ENCODE results near the gene TPCN2.

The TPCN2 gene

DNA sequence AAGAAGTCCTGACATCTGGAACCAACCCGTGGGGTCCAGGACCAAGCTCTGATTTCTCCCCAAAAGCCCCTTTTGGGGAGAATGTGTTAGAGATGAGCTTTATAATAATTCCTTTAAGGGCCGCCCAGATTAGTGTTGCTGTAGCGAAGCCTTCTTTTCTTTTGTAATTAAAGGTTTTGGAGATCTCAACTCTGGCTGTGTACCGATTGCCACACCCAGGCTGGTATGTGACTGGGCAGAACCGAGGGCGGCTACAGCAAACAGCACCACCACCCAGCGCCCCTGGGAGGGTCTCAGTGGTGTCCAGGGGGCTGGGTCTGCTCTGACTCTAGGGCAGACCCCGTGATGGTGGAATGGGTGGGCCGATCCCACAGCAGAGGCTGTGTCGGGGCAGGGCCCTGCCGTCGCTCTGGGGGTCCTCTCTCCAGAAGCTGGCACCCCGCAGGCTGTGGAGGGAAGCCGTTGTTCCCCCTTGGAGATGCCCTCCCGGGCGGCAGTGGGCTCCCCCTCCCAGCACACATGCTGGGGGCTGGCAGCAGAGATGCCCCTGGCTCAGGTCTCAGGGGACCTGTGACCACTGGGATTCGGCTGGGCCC, 31.0 kb downstream of the TPCN2 start:
- Histone ChIP-seq H3K27ac (ENCODE audit: low read depth, low read length) (no peak overlapping the region), H3K27me3 (ENCODE audit: control insufficient read depth, insufficient read depth, low read length) (no peaks in the 10 kb centered on the region), H3K4me1 (ENCODE audit: control insufficient read depth, insufficient read depth, low read length) (peaks cover 11% of the 10 kb centered on the region), H3K36me3 (ENCODE audit: control insufficient read depth, insufficient read depth, low read length) (peaks cover 17% of the 10 kb centered on the region), H3K9ac (ENCODE audit: low read length) (no peak overlapping the region), H3K4me3 (ENCODE audit: low read length) (no peak overlapping the region)

DNA sequence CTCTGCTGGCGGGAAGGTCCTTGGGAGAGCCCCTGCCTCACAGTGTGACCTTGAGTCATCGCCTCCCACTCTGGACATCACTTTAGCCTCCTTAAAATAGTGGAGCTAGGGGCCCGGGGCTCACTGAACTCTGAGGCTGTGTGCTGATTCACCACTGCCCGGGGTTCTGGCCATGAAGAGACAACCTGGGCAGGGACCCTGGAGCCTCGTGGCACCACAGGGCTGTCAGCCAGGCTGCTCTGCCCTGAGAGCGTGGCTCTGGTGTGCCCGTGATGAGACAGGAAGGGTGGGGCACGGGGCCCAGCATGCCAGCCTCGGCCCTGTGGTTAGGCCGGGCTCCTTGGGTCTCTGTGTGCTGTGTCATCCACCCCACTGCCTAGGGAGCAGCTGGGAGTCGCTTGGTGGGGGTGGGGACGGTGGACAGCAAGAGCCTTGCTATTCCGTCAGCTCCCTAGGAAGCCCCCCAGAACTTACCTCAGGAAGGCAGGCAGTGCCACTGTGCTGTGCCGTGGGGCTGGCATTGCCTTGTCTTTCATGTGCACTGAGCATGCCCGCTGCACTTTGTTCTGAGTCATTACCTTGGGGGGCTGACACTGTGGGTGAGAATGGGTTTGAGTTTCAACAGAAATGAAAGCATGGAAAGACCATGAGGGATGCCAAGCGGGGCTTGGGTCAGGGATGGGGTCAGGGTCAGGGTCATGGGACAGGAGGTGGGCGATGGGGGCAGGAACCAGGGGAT, 31.7 kb downstream of the TPCN2 start:
- Histone ChIP-seq H3K4me1 (ENCODE audit: control insufficient read depth, insufficient read depth, low read length) (peaks cover 7% of the 10 kb centered on the region), H3K27me3 (ENCODE audit: control insufficient read depth, insufficient read depth, low read length) (no peaks in the 10 kb centered on the region), H3K9ac (ENCODE audit: low read length) (no peak overlapping the region), H3K4me3 (ENCODE audit: low read length) (no peak overlapping the region), H3K27ac (ENCODE audit: low read depth, low read length) (no peak overlapping the region), H3K36me3 (ENCODE audit: control insufficient read depth, insufficient read depth, low read length) (peaks cover 17% of the 10 kb centered on the region)

DNA sequence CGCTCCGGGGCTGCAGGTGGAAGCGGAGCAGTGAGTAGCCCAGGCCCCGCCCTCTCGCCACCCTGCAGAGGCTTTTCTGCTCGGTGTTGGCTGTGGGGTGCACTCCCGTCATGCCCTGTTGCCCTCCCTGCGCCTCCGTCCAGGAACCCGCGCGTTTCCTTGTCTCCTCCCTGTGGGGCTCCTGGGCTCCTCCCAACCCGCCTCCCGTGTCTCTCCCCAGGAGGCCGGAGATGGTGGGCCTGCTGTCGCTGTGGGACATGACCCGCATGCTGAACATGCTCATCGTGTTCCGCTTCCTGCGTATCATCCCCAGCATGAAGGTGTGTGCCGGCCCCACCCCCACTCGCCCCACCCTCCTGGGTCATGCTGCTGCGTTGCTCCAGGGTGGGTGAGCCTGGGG, 32.4 kb downstream of the TPCN2 start:
- Histone ChIP-seq H3K27ac (ENCODE audit: low read depth, low read length) (no peak overlapping the region), H3K9ac (ENCODE audit: low read length) (no peak overlapping the region), H3K4me1 (ENCODE audit: control insufficient read depth, insufficient read depth, low read length) (peaks cover 9% of the 10 kb centered on the region), H3K4me3 (ENCODE audit: low read length) (no peak overlapping the region), H3K27me3 (ENCODE audit: control insufficient read depth, insufficient read depth, low read length) (no peaks in the 10 kb centered on the region), H3K36me3 (ENCODE audit: control insufficient read depth, insufficient read depth, low read length) (peaks cover 20% of the 10 kb centered on the region)

DNA sequence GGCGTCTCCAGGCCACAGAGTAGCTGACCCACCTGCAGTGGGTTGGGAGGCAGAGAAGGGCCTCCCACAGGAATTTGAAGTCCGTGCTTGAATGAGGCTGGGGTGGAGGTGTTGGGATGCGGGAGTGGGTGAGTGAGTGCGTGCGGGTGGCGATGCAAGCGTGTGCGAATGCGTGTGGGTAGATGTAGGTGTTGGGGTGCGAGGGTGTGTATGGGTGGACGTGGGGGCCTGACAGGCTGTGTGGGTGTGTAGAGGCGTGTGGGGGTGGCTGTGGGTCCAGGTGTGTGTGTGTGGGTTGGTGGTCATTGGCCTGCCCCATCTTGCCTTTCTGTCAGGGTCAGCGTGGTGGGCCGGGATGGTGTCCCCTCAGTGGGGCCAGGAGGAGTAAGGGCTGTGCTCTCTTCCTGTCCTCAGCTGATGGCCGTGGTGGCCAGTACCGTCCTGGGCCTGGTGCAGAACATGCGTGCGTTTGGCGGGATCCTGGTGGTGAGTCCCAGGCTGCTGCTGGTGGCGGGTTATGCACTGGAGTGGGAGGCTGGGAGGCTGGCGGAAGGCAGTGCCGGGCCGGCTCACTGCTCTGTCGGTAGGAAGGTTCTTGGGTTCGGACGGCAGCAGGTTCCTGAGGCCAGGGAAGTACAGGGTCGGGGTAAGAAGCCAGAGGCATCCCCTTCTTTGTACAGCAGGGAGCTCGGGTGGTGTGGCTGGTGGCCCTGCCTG, 35.0 kb downstream of the TPCN2 start:
- Histone ChIP-seq H3K27me3 (ENCODE audit: control insufficient read depth, insufficient read depth, low read length) (no peaks in the 10 kb centered on the region), H3K4me1 (ENCODE audit: control insufficient read depth, insufficient read depth, low read length) (peaks cover 16% of the 10 kb centered on the region), H3K4me3 (ENCODE audit: low read length) (no peak overlapping the region), H3K36me3 (ENCODE audit: control insufficient read depth, insufficient read depth, low read length) (peaks cover 18% of the 10 kb centered on the region), H3K9ac (ENCODE audit: low read length) (no peak overlapping the region), H3K27ac (ENCODE audit: low read depth, low read length) (peak overlapping the region; percentile 26)

DNA sequence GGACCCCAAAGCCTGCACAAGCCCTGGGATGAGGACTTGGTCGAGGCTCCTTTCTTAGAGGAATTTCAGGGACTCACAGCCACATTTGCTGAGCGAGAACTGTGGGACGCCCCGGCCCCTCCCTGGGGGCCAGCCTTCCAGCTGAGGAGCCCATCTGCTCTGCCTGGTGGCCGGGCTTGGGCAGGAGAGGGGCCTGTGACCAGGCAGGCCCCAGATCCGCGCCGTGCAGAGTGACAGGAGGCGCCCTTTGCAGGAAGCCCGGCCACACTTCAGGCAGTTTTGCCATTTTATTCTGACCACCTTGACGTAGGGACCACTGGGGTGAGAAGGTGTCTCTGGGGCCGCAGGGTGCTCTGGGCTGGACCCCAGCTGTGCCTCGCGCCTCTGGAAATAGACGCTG, 35.6 kb downstream of the TPCN2 start:
- H3K27me3 ChIP-seq (ENCODE audit: control insufficient read depth, insufficient read depth, low read length) = no peaks in the 10 kb centered on the region
- H3K27ac ChIP-seq (ENCODE audit: low read depth, low read length) = peak overlapping the region; percentile 32
- H3K4me3 ChIP-seq (ENCODE audit: low read length) = no peak overlapping the region
- peaks cover 20% of the 10 kb centered on the region for H3K4me1 ChIP-seq (ENCODE audit: control insufficient read depth, insufficient read depth, low read length)
- no peak overlapping the region for H3K9ac ChIP-seq (ENCODE audit: low read length)
- H3K36me3 ChIP-seq (ENCODE audit: control insufficient read depth, insufficient read depth, low read length) = peaks cover 17% of the 10 kb centered on the region

DNA sequence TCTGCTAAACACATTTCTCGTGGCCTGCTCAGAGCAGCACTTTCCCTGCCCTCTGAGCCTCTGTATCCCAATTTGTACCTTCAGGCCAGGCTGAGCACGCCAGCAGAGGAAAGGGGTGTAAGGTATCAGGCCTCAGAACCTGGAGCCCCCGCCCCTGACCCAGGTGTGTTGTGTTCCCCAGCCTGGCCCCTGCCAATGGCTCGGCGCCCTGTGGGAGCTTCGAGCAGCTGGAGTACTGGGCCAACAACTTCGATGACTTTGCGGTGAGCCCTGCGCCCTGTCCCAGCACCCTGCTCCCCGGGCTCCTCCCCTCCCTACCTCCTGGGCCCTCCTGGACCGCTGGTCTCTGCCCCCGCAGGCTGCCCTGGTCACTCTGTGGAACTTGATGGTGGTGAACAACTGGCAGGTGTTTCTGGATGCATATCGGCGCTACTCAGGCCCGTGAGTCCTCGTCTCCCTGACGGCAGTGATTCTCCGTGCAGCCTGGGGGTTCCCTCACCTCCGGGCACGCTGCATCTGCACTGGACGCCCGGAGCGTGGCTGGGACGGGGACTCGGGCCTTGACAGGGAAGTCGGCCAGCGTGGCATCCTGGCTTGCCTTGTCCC, 36.9 kb downstream of the TPCN2 start:
- H3K36me3 ChIP-seq (ENCODE audit: control insufficient read depth, insufficient read depth, low read length) = peaks cover 19% of the 10 kb centered on the region
- no peak overlapping the region for H3K4me3 ChIP-seq (ENCODE audit: low read length)
- peaks cover 20% of the 10 kb centered on the region for H3K4me1 ChIP-seq (ENCODE audit: control insufficient read depth, insufficient read depth, low read length)

DNA sequence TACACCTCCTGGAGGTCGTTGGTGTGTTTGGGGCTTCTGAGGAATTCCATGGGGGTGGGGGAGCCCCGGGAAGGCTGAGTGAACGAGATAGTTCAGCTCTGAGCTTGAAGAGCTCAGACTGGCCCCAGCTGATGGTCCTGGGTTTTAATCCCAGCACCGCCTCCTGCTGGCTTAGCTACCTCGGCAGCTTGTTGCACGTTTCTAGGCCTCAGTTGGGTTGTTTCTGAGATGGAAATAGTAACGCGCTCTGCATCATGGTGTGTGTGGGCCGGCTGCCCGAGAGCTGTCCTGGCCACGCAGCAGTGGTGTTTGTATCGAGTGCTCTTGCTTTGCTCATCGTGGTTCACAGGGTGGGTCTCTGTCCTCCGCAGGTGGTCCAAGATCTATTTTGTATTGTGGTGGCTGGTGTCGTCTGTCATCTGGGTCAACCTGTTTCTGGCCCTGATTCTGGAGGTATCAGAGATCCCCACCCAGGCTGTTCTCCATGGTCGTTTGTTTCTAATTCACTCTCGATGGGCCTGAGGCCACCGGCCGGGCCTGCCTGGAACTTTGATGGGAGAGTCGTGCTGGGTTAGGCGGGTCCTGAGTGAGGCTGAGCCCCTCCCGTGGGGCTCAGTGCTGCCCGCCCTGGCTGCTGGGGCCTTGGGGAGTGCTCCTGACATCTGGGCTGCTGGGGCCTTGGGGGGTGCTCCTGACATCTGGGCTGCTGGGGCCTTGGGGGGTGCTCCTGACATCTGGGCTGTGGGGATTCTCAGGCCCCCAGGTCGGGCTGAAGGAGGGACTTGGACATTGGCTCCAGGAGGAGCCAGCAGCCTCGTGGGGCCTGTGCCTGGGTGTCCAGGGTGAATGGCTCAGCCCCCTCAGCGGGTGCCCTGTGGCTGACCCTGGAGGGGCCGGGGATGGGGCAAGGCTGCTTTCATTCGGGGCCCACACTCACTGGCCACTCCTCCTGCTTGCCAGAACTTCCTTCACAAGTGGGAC, 37.7 kb downstream of the TPCN2 start:
- no peak overlapping the region for H3K4me3 ChIP-seq (ENCODE audit: low read length)
- peaks cover 19% of the 10 kb centered on the region for H3K36me3 ChIP-seq (ENCODE audit: control insufficient read depth, insufficient read depth, low read length)
- H3K27ac ChIP-seq (ENCODE audit: low read depth, low read length) = peak overlapping the region; percentile 87
- H3K9ac ChIP-seq (ENCODE audit: low read length) = no peak overlapping the region
- H3K4me1 ChIP-seq (ENCODE audit: control insufficient read depth, insufficient read depth, low read length) = peaks cover 20% of the 10 kb centered on the region
- H3K27me3 ChIP-seq (ENCODE audit: control insufficient read depth, insufficient read depth, low read length) = no peaks in the 10 kb centered on the region

More for the DNA sequence above, 36.9 kb downstream of the TPCN2 start:
- peak overlapping the region; percentile 87 for H3K27ac ChIP-seq (ENCODE audit: low read depth, low read length)
- no peaks in the 10 kb centered on the region for H3K27me3 ChIP-seq (ENCODE audit: control insufficient read depth, insufficient read depth, low read length)
- no peak overlapping the region for H3K9ac ChIP-seq (ENCODE audit: low read length)

DNA sequence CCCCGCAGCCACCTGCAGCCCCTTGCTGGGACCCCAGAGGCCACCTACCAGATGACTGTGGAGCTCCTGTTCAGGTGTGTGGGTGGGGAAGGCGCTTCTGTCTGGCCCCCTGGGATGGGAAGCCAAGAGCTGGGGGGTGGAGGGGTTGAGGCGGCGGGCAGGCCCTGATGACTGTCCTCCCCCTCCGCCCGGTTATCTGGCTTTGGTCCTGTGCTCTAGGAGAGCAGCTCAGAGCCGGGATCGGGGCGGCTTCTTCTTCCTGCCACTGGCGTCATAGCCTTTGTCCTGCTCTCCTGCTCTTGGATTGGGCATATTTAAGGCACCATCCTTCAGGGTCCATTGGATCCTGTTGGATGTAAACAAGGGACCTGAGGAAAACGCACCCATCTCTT, 38.4 kb downstream of the TPCN2 start:
- no peak overlapping the region for H3K4me3 ChIP-seq (ENCODE audit: low read length)
- H3K36me3 ChIP-seq (ENCODE audit: control insufficient read depth, insufficient read depth, low read length) = peaks cover 16% of the 10 kb centered on the region
- peak overlapping the region; percentile 87 for H3K27ac ChIP-seq (ENCODE audit: low read depth, low read length)
- H3K27me3 ChIP-seq (ENCODE audit: control insufficient read depth, insufficient read depth, low read length) = no peaks in the 10 kb centered on the region
- peaks cover 20% of the 10 kb centered on the region for H3K4me1 ChIP-seq (ENCODE audit: control insufficient read depth, insufficient read depth, low read length)
- no peak overlapping the region for H3K9ac ChIP-seq (ENCODE audit: low read length)

DNA sequence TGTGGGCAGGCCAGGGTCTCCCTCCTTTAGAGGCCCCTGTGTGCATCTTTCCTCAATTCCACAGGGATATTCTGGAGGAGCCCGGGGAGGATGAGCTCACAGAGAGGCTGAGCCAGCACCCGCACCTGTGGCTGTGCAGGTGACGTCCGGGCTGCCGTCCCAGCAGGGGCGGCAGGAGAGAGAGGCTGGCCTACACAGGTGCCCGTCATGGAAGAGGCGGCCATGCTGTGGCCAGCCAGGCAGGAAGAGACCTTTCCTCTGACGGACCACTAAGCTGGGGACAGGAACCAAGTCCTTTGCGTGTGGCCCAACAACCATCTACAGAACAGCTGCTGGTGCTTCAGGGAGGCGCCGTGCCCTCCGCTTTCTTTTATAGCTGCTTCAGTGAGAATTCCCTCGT, 39.1 kb downstream of the TPCN2 start:
- Histone ChIP-seq H3K36me3 (ENCODE audit: control insufficient read depth, insufficient read depth, low read length) (peaks cover 13% of the 10 kb centered on the region), H3K9ac (ENCODE audit: low read length) (no peak overlapping the region), H3K27me3 (ENCODE audit: control insufficient read depth, insufficient read depth, low read length) (no peaks in the 10 kb centered on the region), H3K4me3 (ENCODE audit: low read length) (no peak overlapping the region), H3K27ac (ENCODE audit: low read depth, low read length) (peak overlapping the region; percentile 30), H3K4me1 (ENCODE audit: control insufficient read depth, insufficient read depth, low read length) (peaks cover 20% of the 10 kb centered on the region)

DNA sequence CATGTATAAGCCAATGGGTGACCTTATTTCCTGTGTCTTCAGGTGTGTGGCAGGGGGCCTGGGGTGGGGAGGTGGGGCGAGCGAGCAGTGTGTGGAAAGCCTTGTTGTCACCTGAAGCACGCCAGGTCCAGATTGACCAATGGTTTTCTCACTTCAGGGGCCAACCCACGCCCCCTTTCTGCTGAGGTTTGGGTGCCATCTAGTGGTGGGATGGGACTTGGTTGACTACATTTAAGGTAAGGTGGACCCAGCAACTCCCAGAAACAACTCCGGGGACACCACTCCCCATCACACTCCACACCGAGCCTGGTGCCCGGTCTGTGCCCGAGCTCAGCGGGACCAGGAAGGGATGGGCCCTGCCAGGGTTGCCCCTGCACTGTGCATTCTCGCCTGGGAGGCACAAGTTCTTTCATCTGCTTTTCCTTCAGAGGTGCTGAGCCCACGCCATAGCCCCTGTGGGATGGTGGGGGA, 40.0 kb downstream of the TPCN2 start:
- peaks cover 20% of the 10 kb centered on the region for H3K4me1 ChIP-seq (ENCODE audit: control insufficient read depth, insufficient read depth, low read length)
- no peaks in the 10 kb centered on the region for H3K27me3 ChIP-seq (ENCODE audit: control insufficient read depth, insufficient read depth, low read length)
- peak overlapping the region; percentile 38 for H3K27ac ChIP-seq (ENCODE audit: low read depth, low read length)
- H3K9ac ChIP-seq (ENCODE audit: low read length) = no peak overlapping the region
- H3K36me3 ChIP-seq (ENCODE audit: control insufficient read depth, insufficient read depth, low read length) = peaks cover 11% of the 10 kb centered on the region
- H3K4me3 ChIP-seq (ENCODE audit: low read length) = no peak overlapping the region

DNA sequence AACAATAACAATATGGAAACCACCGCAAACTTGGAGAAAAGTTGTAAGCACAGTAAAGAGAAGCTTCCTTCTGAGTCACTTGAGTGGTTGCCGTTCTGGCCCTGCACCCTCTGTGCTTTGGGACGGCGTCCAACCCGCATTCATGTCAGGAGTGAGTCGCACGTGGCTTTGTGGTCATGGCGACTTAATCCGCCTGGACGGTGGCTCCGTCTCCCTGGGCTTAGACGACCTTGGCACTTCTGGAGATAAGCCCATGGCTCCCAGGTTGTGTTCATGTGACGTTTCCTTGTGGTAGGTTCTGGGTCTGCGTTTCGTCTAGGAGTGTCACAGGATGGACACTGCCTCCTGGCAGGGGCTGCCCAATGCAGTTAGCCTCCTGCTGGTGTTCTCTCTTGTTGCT, 40.5 kb downstream of the TPCN2 start:
- Histone ChIP-seq H3K4me3 (ENCODE audit: low read length) (no peak overlapping the region), H3K9ac (ENCODE audit: low read length) (no peak overlapping the region), H3K36me3 (ENCODE audit: control insufficient read depth, insufficient read depth, low read length) (peaks cover 11% of the 10 kb centered on the region), H3K27ac (ENCODE audit: low read depth, low read length) (no peak overlapping the region), H3K27me3 (ENCODE audit: control insufficient read depth, insufficient read depth, low read length) (no peaks in the 10 kb centered on the region), H3K4me1 (ENCODE audit: control insufficient read depth, insufficient read depth, low read length) (peaks cover 20% of the 10 kb centered on the region)

Measured in rectal smooth muscle tissue (tissue), 1 donor.